Measurements from ENCODE around the gene LRRK1.

LRRK1 gene

GRCh38 chr15:101118615-101119014 lies 199.5 kb downstream of the LRRK1 start:
- no peak overlapping the region for H3K27ac ChIP-seq (replicated peaks; ENCODE audit: low read length)
- H3K9me3 ChIP-seq (replicated peaks in 1 of 2; ENCODE audit: control insufficient read depth in 2 of 2, insufficient read depth in 1 of 2, low read depth in 1 of 2, low read length in 2 of 2), result no peaks in the 10 kb centered on the region
- H3K79me1 ChIP-seq (ENCODE audit: low read depth, low read length), result peaks cover 2% of the 10 kb centered on the region
- H3K4me2 ChIP-seq (ENCODE audit: insufficient read depth, low read length, poor library complexity, severe bottlenecking), result no peak overlapping the region
- H2AFZ ChIP-seq (ENCODE audit: low read length), result no peak overlapping the region
- DNase-seq (ENCODE audit: low spot score), result no peak
- H4K8ac ChIP-seq (ENCODE audit: low read depth, low read length), result no peak overlapping the region
- H3K23ac ChIP-seq (ENCODE audit: low read depth, low read length, poor library complexity), result no peak overlapping the region
- H3K4me1 ChIP-seq (ENCODE audit: control insufficient read depth in 2 of 2, insufficient read depth in 1 of 2, low read depth in 1 of 2, low read length in 2 of 2), result peaks cover 15 to 34% of the 10 kb centered on the region in 2 donors
- no peak overlapping the region for H3K4ac ChIP-seq (ENCODE audit: low read length)
- H4K91ac ChIP-seq (ENCODE audit: low read depth, low read length, poor library complexity), result no peak overlapping the region
- peaks cover 0 to 8% (median 0%) of the 10 kb centered on the region in 3 experiments for H3K27me3 ChIP-seq (ENCODE audit: control insufficient read depth in 3 of 3, insufficient read depth in 3 of 3, low read depth in 1 of 3, low read length in 3 of 3)
- H3K4me3 ChIP-seq (ENCODE audit: low read length in 2 of 2), result no peak overlapping the region
- H2AK5ac ChIP-seq (ENCODE audit: low read depth, low read length), result no peak overlapping the region
- no CpG with 5 or more reads among the region's 10 CpGs for WGBS, 2 donors (ENCODE audit: extremely low coverage in 2 of 2, insufficient read length in 2 of 2, insufficient replicate concordance in 1 of 2)
- H3K14ac ChIP-seq (ENCODE audit: low read length), result no peak overlapping the region
- no peak overlapping the region for H2BK15ac ChIP-seq (ENCODE audit: low read length)
- no peak overlapping the region for H2BK5ac ChIP-seq (ENCODE audit: low read length)
- no peaks in the 10 kb centered on the region for H3K36me3 ChIP-seq (replicated peaks in 1 of 2; ENCODE audit: control insufficient read depth in 2 of 2, insufficient read depth in 2 of 2, low read length in 2 of 2)
- no peak overlapping the region for H3K18ac ChIP-seq (ENCODE audit: low read length)
- no peak overlapping the region for H2BK12ac ChIP-seq (ENCODE audit: low read length)
- H3K9ac ChIP-seq (ENCODE audit: low read depth, low read length, poor library complexity), result no peak overlapping the region
- no peak overlapping the region for H2BK120ac ChIP-seq (ENCODE audit: low read depth, low read length)

- H2BK120ac ChIP-seq (ENCODE audit: low read depth, low read length), result no peak overlapping the region
- peaks cover 2% of the 10 kb centered on the region for H3K79me1 ChIP-seq (ENCODE audit: low read depth, low read length)
- no peak overlapping the region for H2BK12ac ChIP-seq (ENCODE audit: low read length)
- H3K9ac ChIP-seq (ENCODE audit: low read depth, low read length, poor library complexity), result no peak overlapping the region
- no peak overlapping the region for H3K18ac ChIP-seq (ENCODE audit: low read length)
- no peak overlapping the region for H3K23ac ChIP-seq (ENCODE audit: low read depth, low read length, poor library complexity)
- peaks cover 0 to 8% (median 0%) of the 10 kb centered on the region in 3 experiments for H3K27me3 ChIP-seq (ENCODE audit: control insufficient read depth in 3 of 3, insufficient read depth in 3 of 3, low read depth in 1 of 3, low read length in 3 of 3)
- no CpG with 5 or more reads among the region's 2 CpGs for WGBS, 2 donors (ENCODE audit: extremely low coverage in 2 of 2, insufficient read length in 2 of 2, insufficient replicate concordance in 1 of 2)
- H2BK5ac ChIP-seq (ENCODE audit: low read length), result no peak overlapping the region
- H2AFZ ChIP-seq (ENCODE audit: low read length), result no peak overlapping the region
- no peak for DNase-seq (ENCODE audit: low spot score)
- no peak overlapping the region for H3K14ac ChIP-seq (ENCODE audit: low read length)
- no peak overlapping the region for H3K4ac ChIP-seq (ENCODE audit: low read length)
- H2BK15ac ChIP-seq (ENCODE audit: low read length), result no peak overlapping the region
- H3K9me3 ChIP-seq (replicated peaks in 1 of 2; ENCODE audit: control insufficient read depth in 2 of 2, insufficient read depth in 1 of 2, low read depth in 1 of 2, low read length in 2 of 2), result no peaks in the 10 kb centered on the region
- no peak overlapping the region for H4K91ac ChIP-seq (ENCODE audit: low read depth, low read length, poor library complexity)
- H3K4me1 ChIP-seq (ENCODE audit: control insufficient read depth in 2 of 2, insufficient read depth in 1 of 2, low read depth in 1 of 2, low read length in 2 of 2), result peaks cover 10 to 31% of the 10 kb centered on the region in 2 donors
- no peak overlapping the region for H4K8ac ChIP-seq (ENCODE audit: low read depth, low read length)
- no peak overlapping the region for H3K4me2 ChIP-seq (ENCODE audit: insufficient read depth, low read length, poor library complexity, severe bottlenecking)
- no peak overlapping the region for H3K27ac ChIP-seq (replicated peaks; ENCODE audit: low read length)
- H2AK5ac ChIP-seq (ENCODE audit: low read depth, low read length), result no peak overlapping the region
- H3K4me3 ChIP-seq (ENCODE audit: low read length in 2 of 2), result no peak overlapping the region
- no peaks in the 10 kb centered on the region for H3K36me3 ChIP-seq (replicated peaks in 1 of 2; ENCODE audit: control insufficient read depth in 2 of 2, insufficient read depth in 2 of 2, low read length in 2 of 2)
Measured at GRCh38 chr15:101119181-101119580, 200.0 kb downstream of the LRRK1 start.

All from neuronal stem cell (in vitro differentiated cells).